ENCODE measurements around the gene FASN. TPM values are rescaled to one million over a fixed set of nuclear protein-coding genes. Genes with fewer than 3 reads are reported as not detected.

FASN gene
- total and polyA plus RNA-seq, 2 of the 4 experiments (the other 2 are of a cell fraction) = 12.4 to 56.0 TPM

- H3K14ac ChIP-seq (replicated peaks; ENCODE audit: low read depth, low read length) = no peak overlapping the region
- TF ChIP-seq USF2 (IDR thresholded peaks at IDR 0.05; ENCODE audit: low read depth, low read length) = no peak
- no peak for TF ChIP-seq CHD1 (IDR thresholded peaks at IDR 0.05; ENCODE audit: low read depth, low read length)
- TF ChIP-seq NFE2L2 (IDR thresholded peaks at IDR 0.05; ENCODE audit: low read depth, low read length) = no peak
- TF ChIP-seq POLR2A (IDR thresholded peaks at IDR 0.05; ENCODE audit: low read depth, low read length) = no peak
- no peak for TF ChIP-seq MAFK (IDR thresholded peaks at IDR 0.05; ENCODE audit: low read depth, low read length)
- no peak for TF ChIP-seq CEBPB (IDR thresholded peaks at IDR 0.05; ENCODE audit: low read depth, low read length)
- TF ChIP-seq MXI1 (IDR thresholded peaks at IDR 0.05; ENCODE audit: borderline replicate concordance, low read depth, low read length) = no peak
- TF ChIP-seq RAD21 (IDR thresholded peaks at IDR 0.05; ENCODE audit: low read length) = no peak
- TF ChIP-seq FOS (IDR thresholded peaks at IDR 0.05; ENCODE audit: low read depth, low read length) = no peak
- TF ChIP-seq, protein P1, sequence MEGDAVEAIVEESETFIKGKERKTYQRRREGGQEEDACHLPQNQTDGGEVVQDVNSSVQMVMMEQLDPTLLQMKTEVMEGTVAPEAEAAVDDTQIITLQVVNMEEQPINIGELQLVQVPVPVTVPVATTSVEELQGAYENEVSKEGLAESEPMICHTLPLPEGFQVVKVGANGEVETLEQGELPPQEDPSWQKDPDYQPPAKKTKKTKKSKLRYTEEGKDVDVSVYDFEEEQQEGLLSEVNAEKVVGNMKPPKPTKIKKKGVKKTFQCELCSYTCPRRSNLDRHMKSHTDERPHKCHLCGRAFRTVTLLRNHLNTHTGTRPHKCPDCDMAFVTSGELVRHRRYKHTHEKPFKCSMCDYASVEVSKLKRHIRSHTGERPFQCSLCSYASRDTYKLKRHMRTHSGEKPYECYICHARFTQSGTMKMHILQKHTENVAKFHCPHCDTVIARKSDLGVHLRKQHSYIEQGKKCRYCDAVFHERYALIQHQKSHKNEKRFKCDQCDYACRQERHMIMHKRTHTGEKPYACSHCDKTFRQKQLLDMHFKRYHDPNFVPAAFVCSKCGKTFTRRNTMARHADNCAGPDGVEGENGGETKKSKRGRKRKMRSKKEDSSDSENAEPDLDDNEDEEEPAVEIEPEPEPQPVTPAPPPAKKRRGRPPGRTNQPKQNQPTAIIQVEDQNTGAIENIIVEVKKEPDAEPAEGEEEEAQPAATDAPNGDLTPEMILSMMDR (conservative IDR thresholded peaks at IDR 0.05; ENCODE audit: low read depth, low read length) = no peak
- TF ChIP-seq RFX5 (IDR thresholded peaks at IDR 0.05; ENCODE audit: low read depth, low read length) = no peak
- TF ChIP-seq, protein P2, sequence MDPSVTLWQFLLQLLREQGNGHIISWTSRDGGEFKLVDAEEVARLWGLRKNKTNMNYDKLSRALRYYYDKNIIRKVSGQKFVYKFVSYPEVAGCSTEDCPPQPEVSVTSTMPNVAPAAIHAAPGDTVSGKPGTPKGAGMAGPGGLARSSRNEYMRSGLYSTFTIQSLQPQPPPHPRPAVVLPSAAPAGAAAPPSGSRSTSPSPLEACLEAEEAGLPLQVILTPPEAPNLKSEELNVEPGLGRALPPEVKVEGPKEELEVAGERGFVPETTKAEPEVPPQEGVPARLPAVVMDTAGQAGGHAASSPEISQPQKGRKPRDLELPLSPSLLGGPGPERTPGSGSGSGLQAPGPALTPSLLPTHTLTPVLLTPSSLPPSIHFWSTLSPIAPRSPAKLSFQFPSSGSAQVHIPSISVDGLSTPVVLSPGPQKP (IDR thresholded peaks at IDR 0.05; ENCODE audit: borderline replicate concordance, low read depth, low read length) = no peak
- no peak overlapping the region for H3K23ac ChIP-seq (ENCODE audit: low read depth, low read length)
- no peak overlapping the region for H2BK15ac ChIP-seq (ENCODE audit: low read depth, low read length)
- ChIA-PET CTCF (no interaction called here), POLR2A (ENCODE audit: unreplicated experiment) (interaction anchor here (1.3 kb wide), 1 partner anchor 9 kb away, joined by 3 read pairs; no protein-coding TSS in a partner anchor)
- no peak overlapping the region for H2BK120ac ChIP-seq (ENCODE audit: low read depth, low read length)
- no peak overlapping the region for H2AK9ac ChIP-seq (replicated peaks; ENCODE audit: low read depth, low read length, poor library complexity)
- BruUV-seq (replicated peaks) = no TSS peak
- H3K9me3 ChIP-seq (ENCODE audit: control insufficient read depth, insufficient read depth, low read length) = no peaks in the 10 kb centered on the region
- DNase-seq (no peak), ATAC-seq (ENCODE audit: low read depth) (no peak)
- no peak overlapping the region for H3K4me2 ChIP-seq (ENCODE audit: low read depth, low read length)
- H3K4me1 ChIP-seq (ENCODE audit: control insufficient read depth, insufficient read depth, low read length) = peaks cover 5% of the 10 kb centered on the region
- WGBS, 2 experiments (ENCODE audit: extremely low coverage in 2 of 2, insufficient read length in 1 of 2) = 82% methylated on average over 5 of the region's 16 CpGs; no CpG with 5 or more reads in 1 of the 2 experiments
- no peak overlapping the region for H4K5ac ChIP-seq (ENCODE audit: low read depth, low read length)
- H2BK5ac ChIP-seq (ENCODE audit: low read depth, low read length, poor library complexity, severe bottlenecking) = no peak overlapping the region
- H3K27me3 ChIP-seq (ENCODE audit: control insufficient read depth, insufficient read depth, low read length) = no peaks in the 10 kb centered on the region
- H2AK5ac ChIP-seq (ENCODE audit: low read depth, low read length) = no peak overlapping the region
- H2BK20ac ChIP-seq (ENCODE audit: low read depth, low read length) = no peak overlapping the region
- dilution Hi-C loops (cut with HindIII; ENCODE audit: low sequenced_read_pairs, unreplicated experiment) (no loop called here), intact Hi-C loops (cut with micrococcal nuclease) (no loop called here), in situ Hi-C loops (cut with MboI; ENCODE audit: low sequenced_read_pairs) (no loop called here)
- no peak overlapping the region for H4K91ac ChIP-seq (ENCODE audit: insufficient read depth, low read depth, low read length)
- peaks cover 3% of the 10 kb centered on the region for H4K20me1 ChIP-seq (ENCODE audit: insufficient read depth, low read length)
- no peak overlapping the region for H2AFZ ChIP-seq (replicated peaks; ENCODE audit: low read length, poor library complexity)
- no peaks in the 10 kb centered on the region for H3K9me1 ChIP-seq (ENCODE audit: insufficient read depth, low read length)
- peaks cover 10 to 28% of the 10 kb centered on the region in 2 experiments; a peak in 3 of 4 replicates for H3K79me1 ChIP-seq (ENCODE audit: low read depth in 1 of 2, low read length in 2 of 2)
- no peak overlapping the region for H3K27ac ChIP-seq (ENCODE audit: insufficient read depth, low read length)
- H3K4me3 ChIP-seq (ENCODE audit: insufficient read depth, low read depth, low read length) = no peak overlapping the region
- no peak overlapping the region for H3K56ac ChIP-seq (ENCODE audit: extremely low read depth, insufficient read depth, low read length)
- H3K9ac ChIP-seq (ENCODE audit: low read depth, low read length) = no peak overlapping the region
- H3K36me3 ChIP-seq (ENCODE audit: control insufficient read depth, insufficient read depth, low read length) = peaks cover 75% of the 10 kb centered on the region
- no peak overlapping the region for H3K18ac ChIP-seq (ENCODE audit: low read depth, low read length)
- no peak overlapping the region for H3K4ac ChIP-seq (ENCODE audit: low read depth, low read length)
- H4K8ac ChIP-seq (ENCODE audit: low read depth in 2 of 2, low read length in 2 of 2) = no peak overlapping the region
These were observed 38.0 kb downstream of the FASN start for GRCh38 chr17:82060001-82060380.
